Inflammatory macrophage (primary cell): Measurements from ENCODE around the gene KIF4B.

Source experiments
- DNase-seq, 2 donors: peaks; one replicate each; pipeline ENCODE4 v3.0.0-alpha.2; 2020 to 2022

The KIF4B gene

GRCh38 chr5:155053501-155053900, 39.9 kb downstream of the KIF4B start:
- DNase-seq: no peak

- DNase-seq: no peak
Measured at GRCh38 chr5:155056644-155057269, 43.2 kb downstream of the KIF4B start.

GRCh38 chr5:155057626-155058025, 44.1 kb downstream of the KIF4B start:
- no peak for DNase-seq

- DNase-seq: no peak
Measured at GRCh38 chr5:155064580-155064979, 51.0 kb downstream of the KIF4B start.

- DNase-seq: no peak
Measured at GRCh38 chr5:155066886-155067595, 53.5 kb downstream of the KIF4B start.
